ENCODE measurements around the gene FRRS1L. TPM values are rescaled to one million over a fixed set of nuclear protein-coding genes. Genes with fewer than 3 reads are reported as not detected.

Gene FRRS1L
- total and polyA plus RNA-seq, 4 donors, result 0.08 to 0.51 TPM; not detected in 2

- H3K9me3 ChIP-seq (ENCODE audit: control insufficient read depth in 4 of 4, low read length in 3 of 4), result no peaks in the 10 kb centered on the region
- H3K9ac ChIP-seq (ENCODE audit: low read depth in 1 of 2, low read length in 2 of 2), result no peak overlapping the region
- H3K4me1 ChIP-seq (ENCODE audit: control insufficient read depth in 4 of 4, insufficient read depth in 4 of 4, low read length in 3 of 4), result peaks cover 4 to 20% (median 13%) of the 10 kb centered on the region in 4 donors
- H3K27me3 ChIP-seq (ENCODE audit: control insufficient read depth in 4 of 4, insufficient read depth in 4 of 4, low read length in 3 of 4), result no peaks in the 10 kb centered on the region
- H3K4me3 ChIP-seq (ENCODE audit: low read depth in 1 of 3, low read length in 3 of 3), result no peak overlapping the region
- no peak for TF ChIP-seq FOXA2 (IDR thresholded peaks at IDR 0.05)
- no peak for TF ChIP-seq RXRA (IDR thresholded peaks at IDR 0.05)
- no peak for TF ChIP-seq JUND (IDR thresholded peaks at IDR 0.05)
- TF ChIP-seq GABPA (IDR thresholded peaks at IDR 0.05 in 1 of 2, conservative IDR thresholded peaks at IDR 0.05 in 1 of 2), result no peak
- TF ChIP-seq NR2F2 (IDR thresholded peaks at IDR 0.05), result no peak
- TF ChIP-seq ATF3 (IDR thresholded peaks at IDR 0.05), result no peak
- no peak for TF ChIP-seq CTCF (IDR thresholded peaks at IDR 0.05; ENCODE audit: low read depth, low read length, missing input control)
- TF ChIP-seq, protein P1, sequence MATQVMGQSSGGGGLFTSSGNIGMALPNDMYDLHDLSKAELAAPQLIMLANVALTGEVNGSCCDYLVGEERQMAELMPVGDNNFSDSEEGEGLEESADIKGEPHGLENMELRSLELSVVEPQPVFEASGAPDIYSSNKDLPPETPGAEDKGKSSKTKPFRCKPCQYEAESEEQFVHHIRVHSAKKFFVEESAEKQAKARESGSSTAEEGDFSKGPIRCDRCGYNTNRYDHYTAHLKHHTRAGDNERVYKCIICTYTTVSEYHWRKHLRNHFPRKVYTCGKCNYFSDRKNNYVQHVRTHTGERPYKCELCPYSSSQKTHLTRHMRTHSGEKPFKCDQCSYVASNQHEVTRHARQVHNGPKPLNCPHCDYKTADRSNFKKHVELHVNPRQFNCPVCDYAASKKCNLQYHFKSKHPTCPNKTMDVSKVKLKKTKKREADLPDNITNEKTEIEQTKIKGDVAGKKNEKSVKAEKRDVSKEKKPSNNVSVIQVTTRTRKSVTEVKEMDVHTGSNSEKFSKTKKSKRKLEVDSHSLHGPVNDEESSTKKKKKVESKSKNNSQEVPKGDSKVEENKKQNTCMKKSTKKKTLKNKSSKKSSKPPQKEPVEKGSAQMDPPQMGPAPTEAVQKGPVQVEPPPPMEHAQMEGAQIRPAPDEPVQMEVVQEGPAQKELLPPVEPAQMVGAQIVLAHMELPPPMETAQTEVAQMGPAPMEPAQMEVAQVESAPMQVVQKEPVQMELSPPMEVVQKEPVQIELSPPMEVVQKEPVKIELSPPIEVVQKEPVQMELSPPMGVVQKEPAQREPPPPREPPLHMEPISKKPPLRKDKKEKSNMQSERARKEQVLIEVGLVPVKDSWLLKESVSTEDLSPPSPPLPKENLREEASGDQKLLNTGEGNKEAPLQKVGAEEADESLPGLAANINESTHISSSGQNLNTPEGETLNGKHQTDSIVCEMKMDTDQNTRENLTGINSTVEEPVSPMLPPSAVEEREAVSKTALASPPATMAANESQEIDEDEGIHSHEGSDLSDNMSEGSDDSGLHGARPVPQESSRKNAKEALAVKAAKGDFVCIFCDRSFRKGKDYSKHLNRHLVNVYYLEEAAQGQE (IDR thresholded peaks at IDR 0.05), result no peak
- TF ChIP-seq HNF4G (IDR thresholded peaks at IDR 0.05), result no peak
- TF ChIP-seq EGR1 (IDR thresholded peaks at IDR 0.05; ENCODE audit: low read depth in 2 of 2), result no peak
- no peak for TF ChIP-seq YY1 (IDR thresholded peaks at IDR 0.05)
- TF ChIP-seq ZBTB33 (IDR thresholded peaks at IDR 0.05), result no peak
- TF ChIP-seq RAD21 (IDR thresholded peaks at IDR 0.05), result no peak
- TF ChIP-seq SP1 (IDR thresholded peaks at IDR 0.05), result no peak
- TF ChIP-seq, protein P2, sequence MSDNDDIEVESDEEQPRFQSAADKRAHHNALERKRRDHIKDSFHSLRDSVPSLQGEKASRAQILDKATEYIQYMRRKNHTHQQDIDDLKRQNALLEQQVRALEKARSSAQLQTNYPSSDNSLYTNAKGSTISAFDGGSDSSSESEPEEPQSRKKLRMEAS (IDR thresholded peaks at IDR 0.05), result no peak
- TF ChIP-seq FOXA1 (IDR thresholded peaks at IDR 0.05), result no peak
- TF ChIP-seq HNF4A (conservative IDR thresholded peaks at IDR 0.05), result no peak
- no peak for TF ChIP-seq TAF1 (conservative IDR thresholded peaks at IDR 0.05)
- peaks cover 1 to 12% (median 5%) of the 10 kb centered on the region in 4 donors for H3K36me3 ChIP-seq (ENCODE audit: control insufficient read depth in 4 of 4, insufficient read depth in 3 of 4, low read depth in 1 of 4, low read length in 3 of 4)
- peak overlapping the region; percentile 46 to 73 for H3K27ac ChIP-seq (ENCODE audit: low read depth in 1 of 2, low read length in 2 of 2)
- 70% methylated on average over 3 of the region's 3 CpGs for WGBS
- no peak for DNase-seq (ENCODE audit: low spot score)
Measured at GRCh38 chr9:109101202-109101595, 65.8 kb downstream of the FRRS1L start.

Measured in liver (tissue), 9 donors.